ENCODE data around the gene VAPA.

VAPA gene

DNA sequence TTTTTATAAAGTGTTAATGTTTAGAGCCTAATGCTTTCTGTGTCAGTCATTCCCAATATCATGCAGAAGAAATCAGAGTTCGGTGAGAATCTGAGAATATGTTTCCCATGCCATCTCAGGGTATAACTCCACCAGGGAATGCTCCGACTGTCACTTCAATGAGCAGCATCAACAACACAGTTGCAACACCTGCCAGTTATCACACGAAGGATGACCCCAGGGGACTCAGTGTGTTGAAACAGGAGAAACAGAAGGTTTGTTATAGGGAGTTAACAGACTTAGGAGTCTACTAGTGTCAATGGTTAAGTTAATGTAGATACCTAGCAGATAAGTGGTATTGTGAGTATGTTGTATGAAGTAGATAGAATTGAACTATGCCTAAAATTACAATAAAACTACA, 31.0 kb downstream of the VAPA start:
- no peak for FAIRE-seq
- TF ChIP-seq POLR2AphosphoS5 (IDR thresholded peaks at IDR 0.05; ENCODE audit: low read depth, low read length) = no peak
- no peak for DNase-seq (ENCODE audit: insufficient read length, low spot score)

DNA sequence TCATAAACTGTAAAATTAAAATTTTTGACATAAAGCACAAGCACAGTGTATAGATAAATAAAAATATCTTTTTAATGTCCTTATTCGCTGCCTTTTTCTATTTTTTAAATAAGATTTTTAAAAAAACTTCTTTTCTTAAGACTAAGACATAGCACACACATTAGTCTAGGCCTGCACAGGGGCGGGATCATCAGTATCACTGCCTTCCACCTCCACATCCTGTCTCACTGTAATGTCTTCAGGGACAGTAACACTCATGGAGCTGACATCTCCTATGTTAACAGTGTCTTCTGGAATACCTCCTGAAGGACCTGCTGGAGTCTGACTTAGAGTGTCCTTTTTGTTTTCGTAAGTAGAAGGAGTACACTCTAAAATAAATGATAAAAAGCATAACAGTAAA, 33.0 kb downstream of the VAPA start:
- TF ChIP-seq POLR2A (IDR thresholded peaks at IDR 0.05; ENCODE audit: low read depth, low read length) (no peak), TAF1 (IDR thresholded peaks at IDR 0.05; ENCODE audit: low read depth, low read length) (no peak), PAX5 (IDR thresholded peaks at IDR 0.05; ENCODE audit: insufficient read depth, low read length, severe bottlenecking) (no peak), POU2F2 (IDR thresholded peaks at IDR 0.05; ENCODE audit: low read depth, low read length) (no peak), SPI1 (IDR thresholded peaks at IDR 0.05; ENCODE audit: low read depth, low read length) (no peak), POLR2AphosphoS5 (IDR thresholded peaks at IDR 0.05; ENCODE audit: low read depth, low read length) (no peak)
- DNase-seq (ENCODE audit: insufficient read length, low spot score) (no peak), FAIRE-seq (no peak)

DNA sequence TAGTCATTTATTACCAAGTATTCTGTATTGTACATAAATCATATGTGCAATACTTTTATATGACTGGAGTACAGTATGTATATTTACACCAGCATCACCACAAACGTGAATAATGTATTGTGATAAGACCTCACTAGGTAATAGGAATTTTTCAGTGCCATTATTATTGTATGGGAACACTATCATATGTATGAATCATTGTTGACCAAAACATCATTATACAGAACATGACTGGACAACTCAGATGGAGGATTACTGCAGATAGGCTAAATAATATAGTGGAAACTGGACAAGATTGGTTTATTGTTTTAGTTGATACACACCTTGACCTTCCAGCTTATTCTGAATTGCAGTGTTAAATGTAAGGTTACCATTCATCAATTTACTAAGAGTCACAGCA, 33.4 kb downstream of the VAPA start:
- no peak for FAIRE-seq
- no peak for DNase-seq (ENCODE audit: insufficient read length, low spot score)
- TF ChIP-seq TAF1 (IDR thresholded peaks at IDR 0.05; ENCODE audit: low read depth, low read length) = no peak
- TF ChIP-seq POU2F2 (IDR thresholded peaks at IDR 0.05; ENCODE audit: low read depth, low read length) = no peak
- no peak for TF ChIP-seq POLR2A (IDR thresholded peaks at IDR 0.05; ENCODE audit: low read depth, low read length)
- no peak for TF ChIP-seq SPI1 (IDR thresholded peaks at IDR 0.05; ENCODE audit: low read depth, low read length)
- TF ChIP-seq POLR2AphosphoS5 (IDR thresholded peaks at IDR 0.05; ENCODE audit: low read depth, low read length) = no peak
- TF ChIP-seq PAX5 (IDR thresholded peaks at IDR 0.05; ENCODE audit: insufficient read depth, low read length, severe bottlenecking) = no peak

DNA sequence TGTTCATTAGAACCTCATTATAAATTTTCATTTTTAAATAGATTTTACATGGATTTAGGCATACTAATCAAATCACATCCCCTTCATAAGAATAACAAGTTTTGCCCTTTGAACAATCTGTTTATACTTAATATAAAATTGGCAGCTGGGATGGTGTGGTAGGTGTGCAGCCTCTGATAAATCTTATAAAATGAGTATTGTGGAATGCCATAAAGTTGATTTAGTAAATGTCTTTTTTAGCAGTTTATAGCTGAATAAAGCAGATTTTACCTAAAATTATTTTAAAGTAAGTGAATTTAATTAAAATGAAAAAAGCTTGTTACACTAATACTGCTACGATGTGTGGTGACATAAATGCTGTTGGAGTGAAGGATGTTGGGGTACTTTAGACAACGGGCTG, 35.5 kb downstream of the VAPA start:
- no peak for DNase-seq (ENCODE audit: insufficient read length, low spot score)
- TF ChIP-seq POLR2A (IDR thresholded peaks at IDR 0.05; ENCODE audit: low read depth, low read length) = no peak
- no peak for TF ChIP-seq PAX5 (IDR thresholded peaks at IDR 0.05; ENCODE audit: insufficient read depth, low read length, severe bottlenecking)
- TF ChIP-seq TAF1 (IDR thresholded peaks at IDR 0.05; ENCODE audit: low read depth, low read length) = no peak
- TF ChIP-seq SPI1 (IDR thresholded peaks at IDR 0.05; ENCODE audit: low read depth, low read length) = no peak
- TF ChIP-seq POU2F2 (IDR thresholded peaks at IDR 0.05; ENCODE audit: low read depth, low read length) = no peak
- TF ChIP-seq POLR2AphosphoS5 (IDR thresholded peaks at IDR 0.05; ENCODE audit: low read depth, low read length) = no peak
- no peak for FAIRE-seq

DNA sequence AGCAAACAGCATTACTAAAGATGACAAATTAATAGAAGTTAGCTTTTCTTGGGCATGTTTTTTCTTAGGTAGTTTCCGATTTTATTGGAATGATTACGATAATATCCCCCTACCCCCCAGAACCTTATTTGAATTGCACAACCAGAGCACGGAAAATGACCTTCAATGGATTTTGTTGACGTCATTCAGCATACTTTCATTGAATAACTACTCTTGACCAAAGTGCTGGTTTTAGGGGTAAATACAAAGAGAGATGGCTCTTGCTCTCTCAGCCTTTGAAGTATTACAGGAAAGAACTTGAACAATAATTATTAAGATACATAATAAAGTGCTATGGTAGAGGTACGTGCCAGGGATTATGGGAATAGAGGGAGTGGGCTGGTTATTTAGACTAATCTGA, 36.0 kb downstream of the VAPA start:
- TF ChIP-seq PAX5 (IDR thresholded peaks at IDR 0.05; ENCODE audit: insufficient read depth, low read length, severe bottlenecking) (no peak), POU2F2 (IDR thresholded peaks at IDR 0.05; ENCODE audit: low read depth, low read length) (no peak), SPI1 (IDR thresholded peaks at IDR 0.05; ENCODE audit: low read depth, low read length) (no peak), TAF1 (IDR thresholded peaks at IDR 0.05; ENCODE audit: low read depth, low read length) (no peak), POLR2A (IDR thresholded peaks at IDR 0.05; ENCODE audit: low read depth, low read length) (no peak), POLR2AphosphoS5 (IDR thresholded peaks at IDR 0.05; ENCODE audit: low read depth, low read length) (no peak)
- FAIRE-seq (no peak), DNase-seq (ENCODE audit: insufficient read length, low spot score) (no peak)

DNA sequence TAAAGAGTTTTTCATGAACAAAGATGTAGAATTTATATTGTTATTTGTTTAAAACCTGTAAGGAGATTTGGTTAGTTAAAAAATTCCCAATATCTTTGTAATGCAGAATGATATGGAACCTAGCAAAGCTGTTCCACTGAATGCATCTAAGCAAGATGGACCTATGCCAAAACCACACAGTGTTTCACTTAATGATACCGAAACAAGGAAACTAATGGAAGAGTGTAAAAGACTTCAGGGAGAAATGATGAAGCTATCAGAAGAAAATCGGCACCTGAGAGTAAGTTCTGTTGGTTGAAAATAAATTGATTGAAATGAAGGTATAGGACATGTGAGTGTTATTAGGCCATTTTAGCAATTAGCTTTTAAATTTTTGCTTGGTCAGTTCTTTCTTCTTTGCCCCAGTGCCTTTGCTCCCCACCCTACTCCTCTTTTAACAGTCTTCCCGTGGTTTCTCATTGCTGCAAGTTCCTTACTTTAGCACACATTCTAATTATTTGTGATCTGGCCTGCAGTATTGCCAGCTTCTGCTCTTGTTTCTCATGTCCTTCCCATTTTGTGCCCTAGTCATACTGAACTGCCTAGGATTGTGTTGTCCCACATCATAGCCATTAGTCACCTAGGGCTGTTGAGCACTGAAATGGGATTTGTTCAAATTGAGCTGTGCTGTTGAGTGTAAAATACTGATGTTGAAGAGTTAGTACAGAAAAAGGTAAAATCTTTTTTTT, 36.6 kb downstream of the VAPA start:
- FAIRE-seq (no peak), DNase-seq (ENCODE audit: insufficient read length, low spot score) (no peak)

DNA sequence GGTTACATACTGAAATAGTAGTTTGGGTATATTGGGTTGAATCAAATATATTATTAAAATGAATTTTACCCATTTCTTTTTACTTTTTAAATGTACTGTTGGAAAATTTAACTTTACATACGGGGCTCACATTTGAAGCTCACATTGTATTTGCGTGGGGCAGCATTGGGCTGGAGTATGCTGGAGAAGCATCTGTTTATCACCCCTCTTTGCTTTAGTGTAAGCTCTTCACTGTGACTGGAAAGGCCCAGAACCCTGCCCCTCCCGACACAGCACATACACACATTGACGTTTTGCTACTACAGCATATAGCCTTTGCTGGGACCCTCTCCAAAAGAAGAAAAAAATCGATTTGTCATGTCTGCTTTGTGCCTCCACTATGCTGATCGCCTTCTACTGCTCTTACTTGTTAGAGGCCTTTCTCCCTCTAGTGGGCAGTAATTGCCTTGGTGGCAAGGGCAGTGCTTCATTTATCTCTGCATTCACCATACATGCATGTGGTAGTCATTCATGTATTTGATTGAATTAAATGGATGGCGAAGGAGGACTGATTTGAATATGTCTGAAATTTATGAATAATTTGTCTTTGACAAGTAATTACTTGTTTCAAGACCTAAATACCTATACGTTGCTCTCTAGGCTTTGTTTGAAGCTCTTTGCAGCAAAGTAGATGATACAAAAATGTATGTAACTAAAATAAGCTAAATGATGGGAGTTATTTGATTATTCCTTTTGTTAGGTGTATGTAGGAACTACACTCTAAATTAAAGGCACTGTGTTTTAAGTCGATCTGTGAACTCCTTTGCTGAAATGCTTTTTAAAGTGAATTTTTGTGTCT, 37.4 kb downstream of the VAPA start:
- peak; percentile 75 for FAIRE-seq
- TF ChIP-seq TAF1 (IDR thresholded peaks at IDR 0.05; ENCODE audit: low read depth, low read length) (no peak), POLR2AphosphoS5 (IDR thresholded peaks at IDR 0.05; ENCODE audit: low read depth, low read length) (no peak), POLR2A (IDR thresholded peaks at IDR 0.05; ENCODE audit: low read depth, low read length) (no peak), SPI1 (IDR thresholded peaks at IDR 0.05; ENCODE audit: low read depth, low read length) (no peak), PAX5 (IDR thresholded peaks at IDR 0.05; ENCODE audit: insufficient read depth, low read length, severe bottlenecking) (no peak), POU2F2 (IDR thresholded peaks at IDR 0.05; ENCODE audit: low read depth, low read length) (no peak)
- no peak for DNase-seq (ENCODE audit: insufficient read length, low spot score)

More for the DNA sequence above, 36.6 kb downstream of the VAPA start:
- TF ChIP-seq SPI1 (IDR thresholded peaks at IDR 0.05; ENCODE audit: low read depth, low read length) (no peak), POLR2A (IDR thresholded peaks at IDR 0.05; ENCODE audit: low read depth, low read length) (no peak), POU2F2 (IDR thresholded peaks at IDR 0.05; ENCODE audit: low read depth, low read length) (no peak), PAX5 (IDR thresholded peaks at IDR 0.05; ENCODE audit: insufficient read depth, low read length, severe bottlenecking) (no peak), TAF1 (IDR thresholded peaks at IDR 0.05; ENCODE audit: low read depth, low read length) (no peak), POLR2AphosphoS5 (IDR thresholded peaks at IDR 0.05; ENCODE audit: low read depth, low read length) (no peak)

DNA sequence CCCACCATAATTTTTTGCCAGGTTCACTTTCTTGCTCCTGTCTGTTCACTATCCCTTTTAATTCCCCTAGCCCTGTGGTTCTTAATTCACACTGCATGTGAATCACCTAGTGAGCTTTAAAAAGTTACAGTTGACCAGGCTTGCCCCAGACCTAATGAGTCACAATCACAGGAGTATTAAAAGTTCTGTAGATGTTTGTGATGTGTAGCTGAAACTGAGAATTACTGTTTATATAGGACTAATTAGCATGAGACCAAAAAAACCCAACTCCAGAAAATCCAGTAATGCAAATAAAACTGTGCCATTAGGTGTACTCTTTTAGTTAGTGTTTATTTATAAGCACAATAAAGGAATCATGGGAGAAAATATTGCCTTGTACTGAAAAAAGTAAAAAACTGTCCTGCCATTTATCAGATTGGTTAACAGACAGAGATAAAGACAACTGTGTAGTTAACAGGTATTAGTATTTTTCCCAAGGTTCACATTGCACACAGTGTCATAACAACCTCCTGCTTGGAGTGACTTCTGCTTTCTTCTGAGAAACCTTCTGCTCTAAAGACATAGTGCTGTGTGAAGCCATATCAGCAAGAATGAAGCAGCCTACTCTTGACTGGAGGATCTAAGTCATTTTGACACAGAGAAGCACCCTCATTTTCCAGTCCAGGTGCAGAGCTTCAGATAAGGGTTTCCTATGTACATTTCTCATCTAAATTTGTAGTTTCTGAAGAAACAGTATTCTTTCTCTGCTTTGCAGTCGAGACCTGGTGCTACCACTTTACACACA, 39.0 kb downstream of the VAPA start:
- no peak for FAIRE-seq
- TF ChIP-seq POLR2A (IDR thresholded peaks at IDR 0.05; ENCODE audit: low read depth, low read length) (no peak), PAX5 (IDR thresholded peaks at IDR 0.05; ENCODE audit: insufficient read depth, low read length, severe bottlenecking) (no peak), TAF1 (IDR thresholded peaks at IDR 0.05; ENCODE audit: low read depth, low read length) (no peak), POU2F2 (IDR thresholded peaks at IDR 0.05; ENCODE audit: low read depth, low read length) (no peak), POLR2AphosphoS5 (IDR thresholded peaks at IDR 0.05; ENCODE audit: low read depth, low read length) (no peak), SPI1 (IDR thresholded peaks at IDR 0.05; ENCODE audit: low read depth, low read length) (no peak)
- no peak for DNase-seq (ENCODE audit: insufficient read length, low spot score)

DNA sequence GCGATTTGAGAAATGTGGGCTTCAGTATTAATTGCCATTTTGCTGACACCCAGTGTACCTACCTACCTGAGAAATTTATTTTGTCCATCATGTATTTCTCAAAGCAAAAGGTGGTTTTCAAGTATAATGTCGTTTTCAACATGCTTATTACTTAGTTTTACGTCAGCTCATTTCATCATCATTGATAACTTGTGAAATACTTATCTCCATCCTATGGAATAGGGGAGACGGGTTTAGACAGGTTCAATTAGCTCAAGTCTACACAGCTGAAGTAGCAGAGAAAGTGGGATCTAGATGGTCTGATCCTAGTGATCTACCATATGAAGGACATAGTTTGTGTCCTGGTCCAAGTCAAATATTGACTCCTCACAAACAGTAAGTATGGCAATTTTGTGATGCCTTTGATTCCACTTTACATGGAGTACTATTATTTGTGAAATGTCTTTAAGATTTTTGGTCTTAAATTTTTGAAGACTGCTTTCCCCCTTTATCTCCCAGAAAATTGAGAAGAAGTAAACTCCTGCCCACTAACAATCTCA, 45.1 kb downstream of the VAPA start:
- TF ChIP-seq POLR2A (IDR thresholded peaks at IDR 0.05; ENCODE audit: low read depth, low read length) = no peak
- no peak for TF ChIP-seq POLR2AphosphoS5 (IDR thresholded peaks at IDR 0.05; ENCODE audit: low read depth, low read length)
- no peak for TF ChIP-seq TAF1 (IDR thresholded peaks at IDR 0.05; ENCODE audit: low read depth, low read length)
- no peak for TF ChIP-seq SPI1 (IDR thresholded peaks at IDR 0.05; ENCODE audit: low read depth, low read length)
- TF ChIP-seq POU2F2 (IDR thresholded peaks at IDR 0.05; ENCODE audit: low read depth, low read length) = no peak
- no peak for TF ChIP-seq PAX5 (IDR thresholded peaks at IDR 0.05; ENCODE audit: insufficient read depth, low read length, severe bottlenecking)
- DNase-seq (ENCODE audit: insufficient read length, low spot score) (no peak), FAIRE-seq (no peak)

Data from GM12891 (cell line).